ENCODE results near the gene RAP2C.
"Not testable (repeated sequence)": the region's sequence is repeated elsewhere in the genome, so short reads cannot be mapped to it uniquely, and the experiment has no call there.

Gene RAP2C

DNA sequence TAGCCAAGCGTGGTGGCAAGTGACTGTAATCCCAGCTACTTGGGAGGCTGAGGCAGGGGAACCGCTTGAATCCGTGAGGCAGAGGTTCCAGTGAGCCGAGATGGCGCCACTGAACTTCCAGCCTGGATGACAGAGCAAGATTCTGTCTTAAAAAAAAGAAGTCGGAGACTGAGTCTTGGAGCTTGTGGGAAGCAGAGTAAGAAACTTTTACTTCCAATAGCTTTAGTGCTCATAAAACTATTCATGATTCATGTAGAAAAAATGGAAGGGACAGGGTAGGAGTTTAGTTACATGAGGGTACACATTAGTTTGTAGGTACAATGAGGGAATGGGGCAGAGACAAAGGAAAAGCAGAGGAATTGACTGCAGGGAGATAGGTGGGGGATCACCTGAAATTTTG lies 19.3 kb downstream of the RAP2C start:
- no peak for DNase-seq (ENCODE audit: low read depth)

DNA sequence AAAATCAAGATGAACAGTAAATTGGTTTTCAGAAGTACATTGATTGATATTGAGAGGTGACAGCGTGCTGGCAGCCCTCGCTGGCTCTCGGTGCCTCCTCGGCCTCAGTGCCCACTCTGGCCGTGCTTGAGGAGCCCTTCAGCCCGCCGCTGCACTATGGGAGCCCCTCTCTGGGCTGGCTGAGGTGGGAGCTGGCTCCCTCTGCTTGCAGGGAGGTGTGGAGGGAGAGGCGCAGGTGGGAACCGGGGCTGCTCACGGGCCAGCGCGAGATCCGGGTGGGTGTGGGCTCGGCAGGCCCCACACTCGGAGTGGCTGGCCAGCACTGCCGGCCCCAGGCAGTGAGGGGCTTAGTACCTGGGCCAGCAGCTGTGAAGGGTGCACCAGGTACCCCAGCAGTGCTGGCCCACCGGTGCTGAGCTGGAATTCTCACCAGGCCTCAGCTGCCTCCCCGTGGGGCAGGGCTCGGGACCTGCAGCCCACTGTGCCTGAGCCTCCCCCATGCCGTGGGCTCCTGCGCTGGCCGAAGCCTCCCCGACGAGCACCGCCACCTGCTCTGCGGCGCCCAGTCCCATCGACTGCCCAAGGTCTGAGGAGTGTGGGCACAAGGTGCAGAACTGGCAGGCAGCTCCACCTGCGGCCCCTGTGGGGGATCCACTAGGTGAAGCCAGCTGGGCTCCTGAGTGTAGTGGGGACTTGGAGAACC lies 25.2 kb downstream of the RAP2C start:
- DNase-seq (ENCODE audit: low read depth), result no peak

DNA sequence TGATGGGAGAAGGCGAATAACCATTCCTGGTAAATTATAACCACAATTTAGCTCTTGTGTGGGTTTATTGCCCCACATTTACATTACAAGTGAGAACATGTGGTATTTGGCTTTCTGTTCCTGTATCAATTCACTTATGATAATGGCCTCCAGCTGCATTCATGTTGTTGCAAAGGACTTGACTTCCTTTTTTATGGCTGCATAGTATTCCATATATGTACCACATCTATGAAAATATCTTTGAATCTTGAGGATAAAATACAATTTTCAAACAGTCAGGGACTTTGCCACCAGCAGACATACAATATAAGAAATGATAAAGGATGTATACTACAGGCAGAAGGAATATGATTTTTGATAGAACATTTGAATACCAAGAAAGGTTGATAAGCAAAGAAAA lies 27.3 kb downstream of the RAP2C start:
- no peak for DNase-seq (ENCODE audit: low read depth)

DNA sequence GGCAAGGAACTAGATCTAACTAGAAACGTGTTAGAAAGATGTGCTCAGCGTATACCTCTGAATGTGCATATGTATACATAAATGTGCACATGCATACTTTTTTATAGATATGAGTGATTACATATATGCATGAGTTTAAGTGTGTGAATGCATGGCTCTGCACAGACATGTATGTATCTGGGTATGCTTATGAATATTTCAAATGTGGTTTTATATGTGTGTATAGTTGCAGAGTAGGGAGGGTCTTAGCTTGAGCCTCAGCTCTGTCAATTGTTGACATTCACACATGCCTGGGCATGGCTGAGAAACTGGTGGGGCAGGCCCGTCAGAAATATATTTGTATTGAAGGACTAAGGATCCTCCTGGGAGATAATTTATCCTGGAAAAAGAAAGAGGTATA lies 31.1 kb downstream of the RAP2C start:
- no peak for DNase-seq (ENCODE audit: low read depth)

DNA sequence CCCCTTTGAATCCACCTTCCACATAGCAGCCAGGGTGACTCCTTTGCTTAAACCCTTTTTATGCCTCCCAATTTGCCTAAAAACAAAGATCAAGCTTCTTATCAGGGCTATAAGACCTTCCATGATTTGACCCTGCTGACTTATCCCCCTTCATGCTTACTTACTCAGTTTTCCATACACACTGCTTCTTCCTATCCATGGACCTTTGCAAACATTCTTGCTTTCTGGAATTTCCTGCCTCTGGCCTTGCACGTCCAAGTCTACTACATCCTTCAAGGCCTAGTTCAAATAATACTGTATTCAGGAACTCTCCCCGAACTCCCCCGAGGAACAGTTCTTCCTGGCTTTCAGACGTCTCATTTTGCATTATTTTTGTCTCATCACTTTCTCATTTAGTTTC lies 31.8 kb downstream of the RAP2C start:
- DNase-seq (ENCODE audit: low read depth), result no peak

DNA sequence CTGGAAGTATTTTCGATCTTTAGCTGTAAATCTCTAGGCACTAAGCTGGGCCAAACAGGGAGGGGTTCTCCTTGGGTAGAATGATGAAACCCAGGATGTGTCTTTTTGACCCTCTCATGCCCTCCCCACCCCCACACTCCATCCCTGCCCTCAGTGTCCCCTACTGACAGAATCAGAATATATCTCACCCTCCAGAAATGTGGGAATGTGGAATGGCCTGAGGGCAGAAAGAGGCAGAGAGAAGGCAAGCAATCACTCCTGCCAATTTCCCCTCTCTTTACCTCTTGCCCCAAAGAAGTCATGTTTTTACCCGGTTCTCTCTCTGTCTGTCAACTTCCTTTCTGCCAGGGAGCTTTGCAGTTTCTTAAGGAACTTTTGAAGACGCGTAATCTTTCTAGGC lies 34.4 kb downstream of the RAP2C start:
- no peak for DNase-seq (ENCODE audit: low read depth)

DNA sequence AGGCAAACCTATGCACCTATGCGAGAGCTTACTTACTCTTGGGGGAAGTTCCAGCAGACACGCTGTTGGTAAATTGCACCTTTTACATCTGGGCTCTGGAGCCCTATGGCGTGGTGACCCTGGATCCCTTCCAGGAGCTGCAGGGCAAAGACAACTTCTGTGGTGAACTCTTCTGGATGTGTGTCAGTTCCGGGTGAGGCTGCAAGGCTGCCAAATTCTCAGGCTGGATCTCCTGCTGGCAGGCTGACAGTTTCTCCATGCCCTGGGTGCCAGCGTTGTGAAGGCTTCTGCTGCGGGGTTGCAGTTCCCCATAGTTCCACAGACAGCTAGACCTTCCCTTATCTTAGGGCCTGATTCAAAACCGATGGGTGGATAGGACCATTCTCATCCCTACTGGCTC lies 37.9 kb downstream of the RAP2C start:
- DNase-seq (ENCODE audit: low read depth), result no peak

DNA sequence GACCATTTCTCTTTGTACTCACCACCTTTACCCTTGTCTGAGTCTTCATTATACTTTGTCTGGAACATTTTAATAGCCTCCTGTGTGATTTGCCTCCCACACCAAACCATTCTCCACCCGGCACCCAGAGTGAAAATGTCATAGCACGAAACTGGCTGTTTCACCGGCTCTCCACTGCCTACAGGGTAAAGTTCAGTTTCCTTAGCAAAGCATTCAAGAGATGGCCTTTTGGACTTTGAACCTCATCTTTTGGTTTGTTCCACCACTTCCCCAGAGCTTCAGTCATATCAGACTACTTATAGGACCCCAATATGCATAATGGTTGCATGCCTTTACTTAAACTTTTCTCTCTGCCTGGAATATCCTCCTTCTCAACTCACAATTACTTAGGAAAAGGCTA lies 38.3 kb downstream of the RAP2C start:
- DNase-seq (ENCODE audit: low read depth), result no peak

DNA sequence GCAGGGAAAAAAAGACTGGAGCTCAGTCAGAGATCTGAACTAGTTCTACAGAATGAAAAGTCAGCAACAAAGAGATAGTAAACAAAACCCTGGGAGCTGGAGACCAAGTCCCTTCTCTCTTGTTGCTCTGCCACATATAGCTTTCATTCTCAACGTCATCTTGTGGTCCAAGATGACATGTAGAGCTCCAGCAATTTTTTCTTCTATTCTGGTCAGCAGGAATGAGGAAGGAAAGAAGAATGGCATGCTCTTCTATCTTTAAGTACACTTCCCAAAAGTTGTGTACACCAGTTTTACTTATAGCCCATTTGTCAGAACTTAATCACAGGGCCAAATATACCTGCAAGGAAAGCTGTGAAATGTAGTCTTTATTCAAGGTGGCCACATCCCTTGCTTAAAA lies 45.6 kb downstream of the RAP2C start:
- no peak for DNase-seq (ENCODE audit: low read depth)

DNA sequence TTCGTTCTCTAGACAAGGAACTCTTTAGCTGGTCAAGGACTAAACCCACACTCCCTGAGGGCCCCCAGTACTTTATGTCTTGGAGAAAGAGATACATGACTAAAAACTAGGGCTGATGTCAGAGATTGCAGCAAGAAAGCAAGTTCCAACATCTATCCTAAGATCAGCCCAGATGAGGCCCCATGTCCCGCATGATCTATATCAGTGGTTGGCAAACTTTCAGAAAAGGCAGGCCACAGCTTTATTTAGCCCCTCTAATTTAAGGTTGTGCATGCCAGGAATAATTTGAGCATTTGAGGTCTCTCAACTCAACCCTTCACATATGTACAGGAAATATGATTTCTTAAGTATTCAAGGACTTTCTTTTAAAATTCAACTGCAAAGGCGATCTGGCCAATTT lies 47.4 kb downstream of the RAP2C start:
- peak; percentile 24 for DNase-seq (ENCODE audit: low read depth)

DNA sequence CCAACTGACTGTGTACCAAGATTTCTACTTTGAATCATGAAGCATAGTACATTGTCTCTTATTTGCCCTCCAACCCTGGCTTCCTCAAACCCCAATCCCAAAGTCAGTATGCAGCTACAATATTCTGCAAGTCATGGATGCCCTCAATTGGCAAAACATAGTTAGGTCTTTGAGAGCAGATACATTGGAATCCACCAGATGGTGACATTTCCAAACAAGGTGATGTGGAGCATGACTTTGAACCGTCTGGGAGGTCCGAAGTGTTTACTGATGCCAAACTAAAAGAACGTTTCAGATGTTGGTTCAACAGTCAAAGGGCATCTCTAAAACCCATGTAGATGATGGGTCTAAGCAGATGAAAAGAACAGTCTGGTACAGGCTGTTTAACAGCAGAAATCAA lies 47.8 kb downstream of the RAP2C start:
- DNase-seq (ENCODE audit: low read depth), result peak; percentile 2

DNA sequence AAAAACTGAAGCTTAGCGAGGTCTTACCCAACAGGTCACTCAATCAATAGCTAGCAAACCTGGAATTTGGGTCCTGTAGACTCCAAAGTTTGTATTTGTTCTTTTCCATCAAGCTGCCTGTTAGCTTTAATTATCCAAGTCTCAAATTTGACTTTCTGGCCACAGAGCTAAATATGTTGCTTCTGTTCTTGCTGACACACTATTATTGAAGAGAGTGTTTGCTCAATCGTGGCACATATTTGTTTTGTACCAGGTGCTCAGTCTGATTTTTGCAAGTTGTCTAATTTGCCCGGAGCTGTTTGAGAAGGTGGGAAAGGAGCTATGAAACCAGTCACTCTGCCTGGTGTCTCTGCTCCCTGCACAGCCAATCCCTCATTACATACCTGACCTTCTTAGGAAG lies 49.7 kb downstream of the RAP2C start:
- DNase-seq (ENCODE audit: low read depth), result no peak

DNA sequence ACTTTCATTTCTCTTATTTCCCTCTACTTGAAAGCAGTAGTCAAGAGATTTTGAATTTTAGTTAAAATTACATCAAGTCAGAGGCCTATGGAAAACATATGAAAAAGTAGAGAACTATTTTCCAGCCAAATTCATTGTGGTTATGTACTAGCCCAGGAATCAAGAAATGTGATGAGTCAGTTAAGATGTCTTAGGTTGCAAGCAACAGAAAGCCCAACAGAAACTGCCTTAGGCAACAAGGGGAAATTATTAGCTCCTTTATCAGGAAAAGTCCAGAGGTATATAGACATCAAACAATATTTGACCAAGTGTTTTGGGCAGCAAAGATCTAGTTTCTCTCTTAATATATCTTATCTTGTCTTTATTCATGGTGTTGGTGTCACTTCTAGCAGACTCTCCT lies 53.6 kb downstream of the RAP2C start:
- DNase-seq (ENCODE audit: low read depth), result peak; percentile 21

DNA sequence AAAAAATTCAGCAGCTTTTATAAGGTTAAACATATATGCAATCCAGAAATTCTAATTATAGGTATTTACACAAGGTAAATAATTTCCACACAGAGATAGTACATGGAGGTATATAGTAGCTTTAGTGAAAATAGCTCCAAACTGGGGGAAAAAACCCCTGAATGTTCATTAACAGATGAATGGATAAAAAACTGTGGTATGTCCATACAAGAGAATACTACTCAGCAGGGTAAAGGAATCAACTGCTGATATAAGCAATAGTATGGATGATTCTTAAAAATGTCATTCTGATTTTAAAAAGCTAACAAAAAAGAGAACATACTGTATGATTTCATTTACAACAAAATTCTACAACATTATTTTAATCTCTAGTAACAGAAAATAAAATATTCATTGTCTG lies 54.2 kb downstream of the RAP2C start:
- DNase-seq (ENCODE audit: low read depth), result no peak

DNA sequence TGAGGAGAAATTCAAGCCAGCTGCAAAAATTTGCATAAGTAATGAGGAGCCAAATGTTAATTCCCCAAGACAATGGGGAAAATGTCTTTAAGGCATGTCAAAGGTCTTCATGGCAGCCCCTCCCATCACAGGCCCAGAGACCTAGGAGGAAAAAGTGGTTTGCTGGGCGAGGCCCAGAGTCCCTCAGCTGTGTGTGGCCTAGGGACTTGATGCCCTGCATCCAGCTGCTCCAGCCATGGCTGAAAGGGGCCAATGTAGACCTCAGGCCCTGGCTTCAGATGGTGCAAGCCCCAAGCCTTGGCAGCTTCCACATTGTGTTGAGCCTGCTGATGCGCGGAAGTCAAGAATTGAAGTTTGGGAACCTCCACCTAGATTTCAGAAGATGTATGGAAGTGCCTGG lies 56.2 kb downstream of the RAP2C start:
- not testable (repeated sequence) for DNase-seq (ENCODE audit: low read depth)

DNA sequence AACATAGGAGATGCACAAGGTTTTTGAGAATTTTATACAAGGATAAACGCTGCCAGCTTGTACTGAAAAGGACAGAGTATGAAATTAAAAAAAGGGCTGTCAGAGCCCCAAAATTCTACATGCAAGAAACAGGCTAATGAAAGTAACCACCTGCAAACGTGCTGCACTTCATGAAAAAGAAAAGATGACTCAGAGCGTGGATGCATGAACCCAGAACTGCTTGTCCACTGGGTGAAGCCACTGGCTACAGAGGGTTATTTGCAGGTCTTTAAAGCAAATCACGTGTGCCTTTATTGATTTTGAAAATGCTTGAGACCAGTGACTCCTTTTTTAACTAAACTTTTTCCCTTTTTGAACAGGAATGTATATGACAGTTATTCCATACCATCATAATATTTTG lies 66.1 kb downstream of the RAP2C start:
- DNase-seq (ENCODE audit: low read depth), result no peak
